Measurements from ENCODE around the gene C6orf58. TPM values are rescaled to one million over a fixed set of nuclear protein-coding genes. Genes with fewer than 3 reads are reported as not detected.

C6orf58 gene
- total and polyA plus RNA-seq, 2 experiments from 2014 or later: 0.18 TPM; not detected in 1

GRCh38 chr6:127539272-127539671, 37.7 kb upstream of the C6orf58 start (continued):
- no peak for TF ChIP-seq ZNF462 (CRISPR knock-in tag; IDR thresholded peaks at IDR 0.05)
- no peak; a peak in 2 of 4 replicates for TF ChIP-seq CTCF (conservative IDR thresholded peaks at IDR 0.05; ENCODE audit: low read depth in 2 of 2)
- TF ChIP-seq ETS1 (IDR thresholded peaks at IDR 0.05): no peak

DNA sequence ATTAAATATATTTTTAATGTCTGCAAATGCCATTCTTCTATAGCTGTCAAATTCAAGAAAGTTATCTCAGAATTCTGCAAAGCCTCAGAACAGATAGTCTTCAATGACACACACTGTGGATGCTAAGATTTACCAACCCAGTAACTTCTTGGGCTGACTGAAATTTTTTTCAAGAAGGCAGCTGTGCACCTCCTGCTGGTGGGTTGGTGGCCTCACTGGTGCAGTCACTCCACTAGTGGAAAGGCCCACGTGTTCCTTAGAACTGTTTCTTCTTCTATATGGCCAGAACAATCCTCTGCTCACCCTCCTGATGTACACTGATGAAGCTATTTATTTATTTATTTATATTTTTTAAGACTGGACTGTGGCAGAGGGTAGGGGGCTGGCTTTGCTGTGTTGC, 29.8 kb upstream of the C6orf58 start:
- Histone ChIP-seq H3K27ac (ENCODE audit: low read depth) (no peak overlapping the region), H3F3A (replicated peaks; ENCODE audit: low read depth) (no peaks in the 10 kb centered on the region), H3K27me3 (ENCODE audit: insufficient read depth) (no peaks in the 10 kb centered on the region), H3K4me2 (no peak overlapping the region), H3K79me2 (replicated peaks; ENCODE audit: insufficient read depth) (no peaks in the 10 kb centered on the region), H2AFZ (no peak overlapping the region), H3K4me3 (no peak overlapping the region), H3K9me2 (ENCODE audit: insufficient read depth) (0 out of 2 replicates have a peak, but pooled peaks cover under 1% of the 10 kb centered on the region), H3K4me1 (ENCODE audit: insufficient read depth) (no peaks in the 10 kb centered on the region), H3K36me3 (ENCODE audit: insufficient read depth) (no peaks in the 10 kb centered on the region), H4K20me1 (replicated peaks; ENCODE audit: insufficient read depth) (no peaks in the 10 kb centered on the region)
- Mint-ChIP-seq H3K27me3 (ENCODE audit: insufficient read depth, low read depth, poor library complexity) (no peaks in the 10 kb centered on the region), H3K4me1 (peaks cover 8% of the 10 kb centered on the region; the same call in 2 of the 3 replicates), H3K36me3 (ENCODE audit: low read depth) (no peaks in the 10 kb centered on the region), H3K9me3 (no peaks in the 10 kb centered on the region), H3K27ac (no peak overlapping the region), H3K4me3 (no peak overlapping the region)
- peak; percentile 47 for DNase-seq (ENCODE audit: low spot score)
- TF ChIP-seq EZH2 (IDR thresholded peaks at IDR 0.05; ENCODE audit: low read depth, unreplicated experiment) (no peak), STAT1 (IDR thresholded peaks at IDR 0.05; ENCODE audit: unreplicated experiment) (no peak), ZNF331 (CRISPR knock-in tag; IDR thresholded peaks at IDR 0.05; ENCODE audit: low read depth) (no peak), CREB1 (CRISPR knock-in tag; IDR thresholded peaks at IDR 0.05; ENCODE audit: low read depth) (no peak), ETS1 (IDR thresholded peaks at IDR 0.05) (no peak), CTCF (conservative IDR thresholded peaks at IDR 0.05; ENCODE audit: low read depth in 2 of 2) (peak; percentile 72), JUNB (IDR thresholded peaks at IDR 0.05; ENCODE audit: unreplicated experiment) (no peak)
- ATAC-seq: peak; percentile 77
